WTC11 (cell line): ENCODE results near the gene YLPM1.

Experiments used
- CREM ChIP-seq: sonication (generic); formaldehyde crosslinking; IDR thresholded peaks from 2 replicates; pipeline ENCODE4 v1.8.1; 2022; ENCODE audit warnings: mild to moderate bottlenecking, missing genetic modification reagents, moderate library complexity
- FOXJ3 ChIP-seq: sonication (generic); formaldehyde crosslinking; IDR thresholded peaks from 2 replicates; pipeline ENCODE4 v1.9.0; 2021; ENCODE audit warnings: missing genetic modification reagents, mild to moderate bottlenecking, borderline replicate concordance
- IRF2 ChIP-seq: sonication (generic); formaldehyde crosslinking; IDR thresholded peaks from 2 replicates; pipeline ENCODE4 v1.8.0; 2022; ENCODE audit warnings: low read depth, missing genetic modification reagents, borderline replicate concordance
- JUN ChIP-seq: sonication (generic); formaldehyde crosslinking; IDR thresholded peaks from 2 replicates; pipeline ENCODE4 v1.8.0; 2023; ENCODE audit warnings: mild to moderate bottlenecking, missing genetic modification reagents
- TEAD1 ChIP-seq: sonication (generic); formaldehyde crosslinking; IDR thresholded peaks from 2 replicates; pipeline ENCODE4 v1.8.0; 2022; ENCODE audit warnings: mild to moderate bottlenecking, missing genetic modification reagents
- ZNF121 ChIP-seq: sonication (generic); formaldehyde crosslinking; IDR thresholded peaks from 2 replicates; pipeline ENCODE4 v1.8.0; 2023; ENCODE audit warnings: missing genetic modification reagents
- ZNF138 ChIP-seq: sonication (generic); formaldehyde crosslinking; conservative IDR thresholded peaks from 2 replicates; pipeline ENCODE4 v1.8.1; 2022; ENCODE audit warnings: mild to moderate bottlenecking, moderate library complexity, missing genetic modification reagents
- ZNF317 ChIP-seq: sonication (generic); formaldehyde crosslinking; IDR thresholded peaks from 2 replicates; pipeline ENCODE4 v1.8.1; 2023; ENCODE audit warnings: low read depth, mild to moderate bottlenecking, moderate library complexity, missing genetic modification reagents, borderline replicate concordance
- ZNF416 ChIP-seq: fragments of 250-450 bp; sonication (Bioruptor Pico); IDR thresholded peaks from 2 replicates; pipeline ENCODE4 v1.9.0; 2021; ENCODE audit warnings: mild to moderate bottlenecking, inconsistent platforms
- TF ChIP-seq, protein P1 (sequence below): fragments of 200-600 bp; IDR thresholded peaks from 2 replicates; pipeline ENCODE4 v1.8.0; 2022; ENCODE audit warnings: antibody characterized with exemption
- TF ChIP-seq, protein P2 (sequence below): sonication (generic); formaldehyde crosslinking; IDR thresholded peaks from 2 replicates; pipeline ENCODE4 v1.8.0; 2023; ENCODE audit warnings: mild to moderate bottlenecking, missing genetic modification reagents
- TF ChIP-seq, protein P3 (sequence below): sonication (generic); formaldehyde crosslinking; IDR thresholded peaks from 2 replicates; pipeline ENCODE4 v1.8.1; 2022; ENCODE audit warnings: low read depth, missing genetic modification reagents, borderline replicate concordance

DNA sequence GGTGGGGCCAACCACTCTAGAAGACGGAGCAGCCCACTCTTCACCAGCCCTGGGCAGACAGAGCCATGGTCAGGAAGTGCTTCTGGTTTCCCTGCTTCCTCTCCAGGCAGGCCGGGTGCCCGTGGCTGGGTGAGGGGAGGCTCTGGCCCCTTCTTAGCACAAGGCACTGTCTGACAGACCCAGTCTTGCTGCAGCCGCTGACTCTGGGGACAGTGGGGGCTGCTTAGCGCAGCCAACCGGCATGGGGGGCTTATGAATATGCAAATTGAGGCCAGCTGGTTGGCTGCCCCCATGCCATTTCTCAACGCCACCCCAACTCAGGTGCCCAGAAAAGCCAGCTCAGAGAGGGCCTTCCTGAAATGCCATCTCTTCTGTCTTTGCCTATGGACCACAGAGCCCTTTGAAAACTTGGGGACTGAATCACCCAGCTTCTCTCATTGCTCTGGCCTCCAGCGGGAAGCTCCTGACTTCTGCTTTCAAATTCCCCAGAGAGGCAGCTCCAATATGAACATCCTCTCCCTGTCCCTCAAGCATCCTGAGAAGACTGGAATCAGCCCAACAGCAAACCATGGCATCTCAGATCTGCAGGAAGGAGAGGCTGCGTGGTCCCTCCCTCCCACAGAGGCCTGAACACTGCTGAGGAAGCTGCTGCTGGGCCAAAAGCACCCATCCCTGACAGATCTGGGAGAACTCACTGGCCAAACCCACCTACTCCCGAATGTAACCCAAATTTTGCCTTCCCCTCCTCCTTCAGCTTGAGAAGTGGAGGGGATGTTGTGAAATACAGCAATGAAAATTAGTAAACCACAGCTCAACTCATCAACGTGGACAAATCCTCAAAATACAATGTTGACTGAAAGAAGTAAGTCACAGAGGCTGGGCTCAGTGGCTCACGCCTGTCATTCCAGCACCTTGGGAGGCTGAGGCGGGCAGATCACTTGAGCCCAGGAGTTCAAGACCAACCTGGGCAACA lies 113.1 kb downstream of the YLPM1 start, which contains the start of gene PROX2:
- TF ChIP-seq IRF2 (CRISPR knock-in tag) = no peak
- no peak for TF ChIP-seq TEAD1 (CRISPR knock-in tag)
- no peak for TF ChIP-seq ZNF121 (CRISPR knock-in tag)
- TF ChIP-seq, protein P1, sequence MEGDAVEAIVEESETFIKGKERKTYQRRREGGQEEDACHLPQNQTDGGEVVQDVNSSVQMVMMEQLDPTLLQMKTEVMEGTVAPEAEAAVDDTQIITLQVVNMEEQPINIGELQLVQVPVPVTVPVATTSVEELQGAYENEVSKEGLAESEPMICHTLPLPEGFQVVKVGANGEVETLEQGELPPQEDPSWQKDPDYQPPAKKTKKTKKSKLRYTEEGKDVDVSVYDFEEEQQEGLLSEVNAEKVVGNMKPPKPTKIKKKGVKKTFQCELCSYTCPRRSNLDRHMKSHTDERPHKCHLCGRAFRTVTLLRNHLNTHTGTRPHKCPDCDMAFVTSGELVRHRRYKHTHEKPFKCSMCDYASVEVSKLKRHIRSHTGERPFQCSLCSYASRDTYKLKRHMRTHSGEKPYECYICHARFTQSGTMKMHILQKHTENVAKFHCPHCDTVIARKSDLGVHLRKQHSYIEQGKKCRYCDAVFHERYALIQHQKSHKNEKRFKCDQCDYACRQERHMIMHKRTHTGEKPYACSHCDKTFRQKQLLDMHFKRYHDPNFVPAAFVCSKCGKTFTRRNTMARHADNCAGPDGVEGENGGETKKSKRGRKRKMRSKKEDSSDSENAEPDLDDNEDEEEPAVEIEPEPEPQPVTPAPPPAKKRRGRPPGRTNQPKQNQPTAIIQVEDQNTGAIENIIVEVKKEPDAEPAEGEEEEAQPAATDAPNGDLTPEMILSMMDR = no peak
- no peak for TF ChIP-seq ZNF138 (CRISPR knock-in tag)
- TF ChIP-seq, protein P2, sequence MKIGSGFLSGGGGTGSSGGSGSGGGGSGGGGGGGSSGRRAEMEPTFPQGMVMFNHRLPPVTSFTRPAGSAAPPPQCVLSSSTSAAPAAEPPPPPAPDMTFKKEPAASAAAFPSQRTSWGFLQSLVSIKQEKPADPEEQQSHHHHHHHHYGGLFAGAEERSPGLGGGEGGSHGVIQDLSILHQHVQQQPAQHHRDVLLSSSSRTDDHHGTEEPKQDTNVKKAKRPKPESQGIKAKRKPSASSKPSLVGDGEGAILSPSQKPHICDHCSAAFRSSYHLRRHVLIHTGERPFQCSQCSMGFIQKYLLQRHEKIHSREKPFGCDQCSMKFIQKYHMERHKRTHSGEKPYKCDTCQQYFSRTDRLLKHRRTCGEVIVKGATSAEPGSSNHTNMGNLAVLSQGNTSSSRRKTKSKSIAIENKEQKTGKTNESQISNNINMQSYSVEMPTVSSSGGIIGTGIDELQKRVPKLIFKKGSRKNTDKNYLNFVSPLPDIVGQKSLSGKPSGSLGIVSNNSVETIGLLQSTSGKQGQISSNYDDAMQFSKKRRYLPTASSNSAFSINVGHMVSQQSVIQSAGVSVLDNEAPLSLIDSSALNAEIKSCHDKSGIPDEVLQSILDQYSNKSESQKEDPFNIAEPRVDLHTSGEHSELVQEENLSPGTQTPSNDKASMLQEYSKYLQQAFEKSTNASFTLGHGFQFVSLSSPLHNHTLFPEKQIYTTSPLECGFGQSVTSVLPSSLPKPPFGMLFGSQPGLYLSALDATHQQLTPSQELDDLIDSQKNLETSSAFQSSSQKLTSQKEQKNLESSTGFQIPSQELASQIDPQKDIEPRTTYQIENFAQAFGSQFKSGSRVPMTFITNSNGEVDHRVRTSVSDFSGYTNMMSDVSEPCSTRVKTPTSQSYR (CRISPR knock-in tag) = no peak
- no peak for TF ChIP-seq FOXJ3
- TF ChIP-seq ZNF317 (CRISPR knock-in tag) = no peak
- TF ChIP-seq, protein P3, sequence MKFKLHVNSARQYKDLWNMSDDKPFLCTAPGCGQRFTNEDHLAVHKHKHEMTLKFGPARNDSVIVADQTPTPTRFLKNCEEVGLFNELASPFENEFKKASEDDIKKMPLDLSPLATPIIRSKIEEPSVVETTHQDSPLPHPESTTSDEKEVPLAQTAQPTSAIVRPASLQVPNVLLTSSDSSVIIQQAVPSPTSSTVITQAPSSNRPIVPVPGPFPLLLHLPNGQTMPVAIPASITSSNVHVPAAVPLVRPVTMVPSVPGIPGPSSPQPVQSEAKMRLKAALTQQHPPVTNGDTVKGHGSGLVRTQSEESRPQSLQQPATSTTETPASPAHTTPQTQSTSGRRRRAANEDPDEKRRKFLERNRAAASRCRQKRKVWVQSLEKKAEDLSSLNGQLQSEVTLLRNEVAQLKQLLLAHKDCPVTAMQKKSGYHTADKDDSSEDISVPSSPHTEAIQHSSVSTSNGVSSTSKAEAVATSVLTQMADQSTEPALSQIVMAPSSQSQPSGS = no peak
- no peak for TF ChIP-seq JUN (CRISPR knock-in tag)
- TF ChIP-seq ZNF416 (CRISPR knock-in tag) = no peak
- no peak for TF ChIP-seq CREM
